Activated gamma-delta T cell treated with Interleukin-2 at 50 U/mL for 16 hours (primary cell): ENCODE results near the gene FAM20A.

Experiments used
- DNase-seq: peaks from one replicate; pipeline ENCODE4 v3.0.0-alpha.2; 2020

FAM20A gene

GRCh38 chr17:68600931-68601564 is at the start of gene FAM20A:
TSS of gene FAM20A (minus strand) at chr17:68601367. CDS start at chr17:68600666, 701 bp downstream.
- DNase-seq = no peak

GRCh38 chr17:68649324-68649723 is 48.2 kb upstream of the FAM20A start:
- DNase-seq = no peak

- no peak for DNase-seq
Measured at GRCh38 chr17:68646626-68647526, 45.7 kb upstream of the FAM20A start.

DNA sequence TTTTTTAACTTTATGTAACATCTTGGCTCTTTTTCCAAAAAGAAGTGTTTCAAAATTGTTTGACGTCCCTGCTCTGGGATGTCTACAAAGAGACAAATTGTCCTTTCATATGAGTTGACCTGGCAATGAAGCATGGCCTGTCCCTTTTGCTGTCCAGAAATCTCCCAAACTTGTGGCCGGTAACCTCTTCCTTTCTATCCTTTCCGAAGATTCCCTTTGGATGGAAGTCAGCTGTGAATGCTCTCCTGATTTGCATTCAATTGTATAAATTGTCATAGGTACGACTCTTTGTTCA is 40.9 kb upstream of the FAM20A start:
- DNase-seq = no peak

GRCh38 chr17:68641276-68642117 is 40.3 kb upstream of the FAM20A start:
- no peak for DNase-seq

DNA sequence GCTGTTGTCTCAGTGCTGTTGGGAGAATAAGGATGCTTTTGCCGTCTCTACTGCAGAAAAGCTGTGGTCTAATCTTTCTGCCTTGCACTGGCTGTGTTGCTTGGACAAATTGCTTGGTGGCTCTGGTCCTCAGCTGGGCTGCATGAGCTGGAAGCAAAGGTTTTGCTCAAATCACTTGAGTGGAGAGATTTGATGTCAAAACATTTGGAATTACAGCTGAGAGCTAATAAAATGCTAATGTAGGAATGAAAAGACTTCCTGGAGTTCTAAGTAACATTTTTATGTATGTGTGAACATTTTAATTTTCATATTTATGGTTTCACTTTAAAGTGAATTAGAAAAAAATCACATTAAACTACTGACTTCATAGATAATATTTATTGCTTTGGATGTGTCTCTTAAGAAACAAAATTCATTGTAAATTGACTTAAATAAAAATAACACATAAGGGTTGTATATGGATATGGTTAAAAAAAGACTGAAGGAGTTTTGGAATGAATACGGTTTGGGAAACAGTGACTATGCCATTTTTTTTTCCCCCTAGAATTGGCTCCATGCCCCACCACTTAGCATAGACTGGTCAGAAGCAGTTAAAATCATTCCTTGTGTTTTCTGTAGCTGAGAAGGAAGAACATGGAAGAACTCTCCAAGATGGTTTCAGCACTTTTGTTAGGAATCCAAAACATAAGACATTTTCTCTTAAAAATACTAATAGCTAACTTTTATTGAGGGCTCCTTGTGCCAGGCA is 39.2 kb upstream of the FAM20A start:
- DNase-seq = no peak

DNA sequence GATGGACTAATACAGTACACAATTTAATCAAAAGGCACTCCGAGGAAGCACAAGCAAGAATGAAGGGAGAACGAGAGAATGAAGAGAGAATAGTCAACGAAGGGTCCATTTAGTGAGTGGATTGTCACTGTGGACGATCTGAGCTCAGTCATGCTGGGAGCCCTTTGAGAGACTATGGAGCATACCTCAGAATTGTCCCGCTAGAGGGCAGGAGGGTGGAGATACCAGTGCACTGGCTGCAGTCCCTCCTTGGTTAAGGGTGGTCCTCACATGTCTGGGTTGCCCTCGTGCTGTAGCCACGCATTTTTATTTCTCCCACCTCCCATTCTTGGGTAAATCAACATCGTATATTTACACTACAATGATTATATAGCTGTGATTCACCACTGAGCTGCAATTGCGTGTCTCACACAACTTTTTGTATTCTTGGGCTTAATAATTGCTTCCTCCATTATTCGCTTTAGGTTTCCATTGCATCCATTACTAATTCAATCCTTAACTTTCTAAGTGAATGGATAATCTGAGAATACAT is 33.2 kb upstream of the FAM20A start:
- no peak for DNase-seq

- no peak for DNase-seq
Measured at GRCh38 chr17:68628576-68628957, 27.4 kb upstream of the FAM20A start.

GRCh38 chr17:68627956-68628575 is 26.9 kb upstream of the FAM20A start:
- no peak for DNase-seq

- no peak for DNase-seq
Measured at GRCh38 chr17:68624381-68624780, 23.2 kb upstream of the FAM20A start.

DNA sequence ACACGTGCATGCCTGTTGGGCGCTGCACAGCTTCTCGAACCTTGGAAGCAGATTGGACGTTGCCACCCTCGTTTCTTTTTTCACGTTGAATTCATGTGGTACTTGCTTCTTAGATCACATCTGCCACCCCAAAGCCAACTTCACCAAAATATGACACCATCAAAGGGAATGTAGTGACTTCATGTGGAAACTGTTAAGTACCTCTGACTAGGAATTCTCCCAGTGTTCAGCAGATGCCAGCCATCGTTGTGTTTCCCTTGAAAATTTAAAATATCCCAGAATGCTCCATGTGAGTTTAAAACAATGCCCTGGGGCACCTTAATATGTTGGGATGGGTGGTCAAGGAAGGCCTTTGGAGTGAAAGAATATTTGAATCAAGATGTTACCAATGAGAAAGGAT is 22.6 kb upstream of the FAM20A start:
- no peak for DNase-seq

DNA sequence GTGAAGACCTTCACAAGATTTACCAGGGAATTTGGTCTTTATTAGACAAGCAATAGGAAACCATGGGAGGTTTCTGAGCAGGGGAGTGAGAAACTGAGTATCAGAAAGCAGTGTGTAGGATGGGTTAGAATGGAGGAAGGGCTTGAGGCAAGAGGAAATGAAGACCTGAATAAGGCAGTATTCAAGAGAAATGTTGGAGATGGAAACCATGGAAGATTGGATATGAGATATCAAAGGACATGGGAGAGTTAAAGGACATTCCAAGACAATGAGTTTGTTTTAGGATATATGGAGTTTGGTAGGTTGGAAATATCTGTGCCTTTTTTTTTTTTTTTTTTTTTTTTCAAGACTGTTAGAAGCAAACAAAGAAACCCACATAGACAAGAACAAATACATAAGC is 21.3 kb upstream of the FAM20A start:
- no peak for DNase-seq

DNA sequence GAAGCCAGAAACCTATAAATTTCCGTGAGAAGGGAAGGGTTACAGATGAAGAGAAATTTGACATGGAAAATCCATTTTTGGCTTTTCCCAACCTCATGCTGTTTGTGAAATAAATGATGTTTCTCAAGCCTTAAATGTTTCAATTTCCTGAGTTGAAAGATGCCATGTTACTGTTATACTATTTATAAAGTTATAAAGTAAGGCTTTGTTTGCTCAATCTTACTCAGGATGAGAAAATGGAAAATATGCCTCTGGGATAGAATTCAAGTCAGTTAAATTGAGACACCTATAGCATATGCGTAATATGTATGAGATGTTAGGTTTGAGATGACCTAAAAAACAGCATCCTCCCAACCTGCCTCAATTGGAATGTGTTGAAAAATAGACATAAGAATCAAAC is 19.9 kb upstream of the FAM20A start:
- DNase-seq = no peak

DNA sequence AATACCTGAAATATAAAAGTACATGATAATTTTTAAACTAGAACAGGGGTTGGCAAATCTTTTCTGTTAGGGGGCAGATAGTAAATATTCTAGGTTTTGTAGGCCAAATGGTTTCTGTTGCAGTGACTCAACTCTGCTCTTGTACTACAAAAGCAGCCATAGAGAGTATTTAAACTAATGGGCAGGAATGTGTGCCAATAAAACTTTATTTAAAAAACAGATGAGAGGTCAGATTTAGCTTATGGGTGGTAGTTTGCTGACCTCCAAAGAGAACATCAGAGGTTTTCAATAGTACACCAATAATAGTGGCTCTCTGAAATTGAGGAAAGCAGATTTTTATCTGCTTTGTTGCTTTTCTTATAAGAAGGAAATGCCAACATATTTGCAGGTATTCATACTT is 15.2 kb upstream of the FAM20A start:
- DNase-seq = no peak

GRCh38 chr17:68614718-68615117 is 13.6 kb upstream of the FAM20A start:
- DNase-seq = no peak

GRCh38 chr17:68613739-68614298 is 12.7 kb upstream of the FAM20A start:
- no peak for DNase-seq

GRCh38 chr17:68612923-68613292 is 11.7 kb upstream of the FAM20A start:
- no peak for DNase-seq

DNA sequence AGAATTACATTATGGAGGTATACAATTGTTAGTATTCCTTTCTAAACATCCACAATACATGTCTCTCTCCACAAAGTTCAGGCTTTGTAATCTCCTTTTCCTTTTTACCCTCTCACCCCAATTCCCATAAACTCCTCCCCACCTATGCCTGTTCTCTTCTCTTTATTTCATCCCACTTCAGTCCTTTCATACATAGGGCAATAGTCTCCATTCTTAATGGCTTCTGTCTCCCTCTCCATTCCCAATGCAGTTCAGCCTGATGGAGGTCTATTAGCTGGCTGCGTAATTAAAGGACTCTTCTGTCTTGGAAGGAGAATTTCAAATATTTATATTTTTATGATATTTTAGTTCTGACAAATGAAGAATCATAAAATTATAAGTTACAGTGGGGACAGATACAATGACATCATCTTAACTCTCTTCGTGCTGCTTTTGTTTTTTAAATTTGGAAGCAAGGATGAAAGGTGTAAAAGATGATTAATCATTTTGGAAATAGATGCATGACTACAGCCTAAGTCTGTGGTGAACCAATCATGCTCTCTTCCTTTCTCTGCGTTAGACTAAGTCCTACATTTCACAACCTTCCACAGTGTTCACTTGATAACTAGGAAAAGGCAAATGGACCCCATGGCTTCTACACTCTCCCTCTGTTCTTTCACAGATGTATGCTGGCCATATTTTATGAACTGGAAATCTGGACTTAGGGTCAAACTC is 11.2 kb upstream of the FAM20A start:
- no peak for DNase-seq

DNA sequence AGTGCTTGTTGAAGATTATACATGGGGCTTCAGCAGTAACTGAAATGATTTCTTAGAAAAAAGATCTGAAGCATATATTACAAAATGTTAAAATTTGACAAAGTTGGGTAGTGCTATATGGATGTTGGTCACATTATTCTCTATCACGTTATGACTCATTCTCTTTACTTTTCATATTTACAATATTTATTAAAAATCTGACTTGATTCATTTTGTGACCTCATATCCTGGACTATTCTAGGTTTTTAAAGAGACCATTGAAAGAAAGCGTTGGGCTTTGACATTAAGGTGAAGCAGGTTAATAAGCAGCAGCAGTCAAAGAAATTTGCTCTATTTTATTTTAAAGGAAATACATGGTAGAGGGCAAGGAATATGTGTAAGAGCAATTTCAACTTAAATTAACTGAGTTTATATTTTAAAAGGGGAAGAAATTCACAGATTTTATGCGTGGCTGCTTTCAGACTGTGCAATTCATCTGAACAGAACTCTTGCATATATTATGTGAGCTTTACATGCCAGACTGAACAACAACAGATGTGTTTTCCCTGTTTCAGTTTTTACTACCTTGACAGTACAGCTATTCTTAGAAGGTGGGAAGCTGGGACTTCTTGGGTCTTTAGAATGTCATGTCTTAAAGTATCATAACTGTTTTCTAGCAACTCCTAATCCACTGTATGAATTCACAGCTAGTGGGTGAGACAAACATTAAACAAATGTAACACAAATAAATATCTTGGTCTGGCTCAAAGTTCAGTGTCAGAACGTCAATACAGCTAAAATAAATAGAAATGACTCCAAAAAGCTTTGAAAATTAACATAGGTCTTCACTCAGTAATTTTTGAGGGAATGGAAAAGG is 10.4 kb upstream of the FAM20A start:
- no peak for DNase-seq

GRCh38 chr17:68610554-68610953 is 9.4 kb upstream of the FAM20A start:
- no peak for DNase-seq
